MG63 (cell line): ENCODE measurements around the gene PSMF1. TPM values are rescaled to one million over a fixed set of nuclear protein-coding genes. Genes with fewer than 3 reads are reported as not detected.

Experiments
- DNase-seq: peaks from one replicate; pipeline ENCODE4 v3.0.0-alpha.2; 2020
- H3K27me3 ChIP-seq: fragments of 250-450 bp; sonication (Bioruptor Pico); 2 replicates; pipeline ENCODE4 v1.5.1; 2020; ENCODE audit warnings: mild to moderate bottlenecking, moderate library complexity
- H3K36me3 ChIP-seq: fragments of 250-450 bp; sonication (Bioruptor Pico); 2 replicates; pipeline ENCODE4 v1.5.1; 2020; ENCODE audit warnings: mild to moderate bottlenecking, moderate library complexity
- H3K4me3 ChIP-seq: fragments of 250-450 bp; sonication (Bioruptor Pico); 2 replicates; pipeline ENCODE4 v1.5.1; 2020; ENCODE audit warnings: mild to moderate bottlenecking, moderate library complexity
- H3K9me3 ChIP-seq: fragments of 250-450 bp; sonication (Bioruptor Pico); 2 replicates; pipeline ENCODE4 v1.5.1; 2020; ENCODE audit warnings: mild to moderate bottlenecking, moderate library complexity
- total RNA-seq: library from RNA; depleted of rRNA; stranded (reverse); fragments of >200 nt; shearing (Covaris generic); gene quantifications from 2 replicates; pipeline ENCODE4 v1.2.3, GENCODE V29; 2014; ENCODE audit warnings: low replicate concordance

PSMF1 gene
- total RNA-seq, 1 experiment from 2014 or later: 41.6 TPM

DNA sequence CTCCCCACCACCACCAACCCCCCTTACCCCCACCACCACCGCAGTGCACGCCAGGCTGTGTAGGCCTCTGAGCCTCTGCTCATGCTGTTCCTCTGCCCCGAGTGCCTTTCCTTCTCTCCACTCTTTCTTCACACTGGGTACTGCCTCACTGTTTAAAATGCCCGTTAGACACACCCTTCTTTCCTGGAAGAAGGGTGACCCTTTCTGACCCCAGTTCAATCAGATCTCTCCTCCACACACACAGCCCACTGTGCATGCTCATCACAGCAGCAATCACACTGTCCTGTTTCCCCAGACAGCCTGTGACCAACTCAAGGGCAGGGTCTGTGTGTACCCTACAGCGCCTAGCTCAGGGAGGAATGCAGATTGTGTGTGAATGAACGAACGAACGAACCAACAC lies 56.4 kb downstream of the PSMF1 start:
- Histone ChIP-seq H3K36me3 (no peaks in the 10 kb centered on the region; the same call in 1 of the 2 replicates), H3K4me3 (no peak overlapping the region), H3K9me3 (no peaks in the 10 kb centered on the region), H3K27me3 (no peaks in the 10 kb centered on the region)
- no peak for DNase-seq

DNA sequence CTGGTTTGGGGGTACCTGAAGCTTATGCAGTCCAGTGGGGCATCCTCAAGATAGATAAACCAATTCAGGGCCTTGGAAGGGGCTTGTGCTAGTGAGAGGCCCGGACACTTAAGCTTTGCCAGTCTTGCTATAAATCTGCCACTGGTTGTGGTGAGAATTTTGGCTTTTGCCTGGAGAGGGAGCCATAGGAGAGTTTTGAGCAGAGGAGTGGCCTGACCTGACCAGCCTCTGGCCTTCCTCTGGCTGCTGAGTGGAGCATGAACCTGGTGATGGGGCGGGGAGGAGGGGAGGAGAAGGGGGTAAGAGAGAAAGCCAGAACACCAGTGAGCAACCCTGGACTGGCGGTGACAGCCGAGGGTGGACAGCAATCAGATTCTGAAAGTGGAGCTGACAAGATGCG lies 59.3 kb downstream of the PSMF1 start:
- peak; percentile 5 for DNase-seq
- no peaks in the 10 kb centered on the region for H3K9me3 ChIP-seq
- no peaks in the 10 kb centered on the region for H3K36me3 ChIP-seq
- no peak overlapping the region for H3K4me3 ChIP-seq
- no peaks in the 10 kb centered on the region for H3K27me3 ChIP-seq

DNA sequence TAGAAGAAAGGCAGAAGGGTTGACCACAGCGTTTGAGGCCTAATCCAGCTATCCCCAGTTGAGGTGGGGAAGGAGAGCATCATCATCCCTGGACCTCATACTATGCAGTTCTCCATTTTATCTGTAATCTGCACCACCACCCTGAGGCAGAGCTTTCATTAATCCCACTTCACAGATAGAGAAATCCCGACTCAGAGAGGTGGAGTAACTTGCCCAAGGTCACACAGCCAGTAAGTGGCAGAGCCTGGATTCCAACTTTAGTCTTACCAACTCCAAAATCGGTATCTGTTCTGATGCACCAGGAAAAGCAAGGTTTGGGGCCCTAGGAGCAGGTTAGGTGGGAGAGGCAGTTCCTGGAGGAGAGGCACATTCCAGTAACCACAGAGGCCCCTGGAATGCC lies 59.7 kb downstream of the PSMF1 start:
- no peak overlapping the region for H3K4me3 ChIP-seq
- DNase-seq: no peak
- H3K9me3 ChIP-seq: no peaks in the 10 kb centered on the region
- no peaks in the 10 kb centered on the region for H3K27me3 ChIP-seq
- no peaks in the 10 kb centered on the region for H3K36me3 ChIP-seq

DNA sequence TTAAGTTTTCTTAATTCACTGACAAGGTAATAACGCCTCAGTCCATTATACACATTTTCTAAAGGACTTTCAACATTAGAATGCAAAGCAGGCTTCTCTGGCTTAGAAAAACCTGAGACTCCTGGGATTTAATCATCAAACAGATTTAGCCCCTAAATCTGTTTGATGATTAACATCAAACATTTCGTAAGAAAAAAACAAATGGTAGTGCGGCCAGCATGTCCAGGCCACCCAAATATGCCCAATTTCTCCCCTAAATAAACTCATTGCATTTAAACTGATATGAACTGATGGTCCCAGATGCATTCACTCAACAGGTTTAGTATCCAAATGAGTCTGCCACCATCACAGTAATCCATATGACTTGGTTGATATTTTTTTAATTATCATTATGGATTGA lies 60.2 kb downstream of the PSMF1 start:
- no peaks in the 10 kb centered on the region for H3K27me3 ChIP-seq
- DNase-seq: no peak
- no peaks in the 10 kb centered on the region for H3K36me3 ChIP-seq
- no peaks in the 10 kb centered on the region for H3K9me3 ChIP-seq
- no peak overlapping the region for H3K4me3 ChIP-seq

DNA sequence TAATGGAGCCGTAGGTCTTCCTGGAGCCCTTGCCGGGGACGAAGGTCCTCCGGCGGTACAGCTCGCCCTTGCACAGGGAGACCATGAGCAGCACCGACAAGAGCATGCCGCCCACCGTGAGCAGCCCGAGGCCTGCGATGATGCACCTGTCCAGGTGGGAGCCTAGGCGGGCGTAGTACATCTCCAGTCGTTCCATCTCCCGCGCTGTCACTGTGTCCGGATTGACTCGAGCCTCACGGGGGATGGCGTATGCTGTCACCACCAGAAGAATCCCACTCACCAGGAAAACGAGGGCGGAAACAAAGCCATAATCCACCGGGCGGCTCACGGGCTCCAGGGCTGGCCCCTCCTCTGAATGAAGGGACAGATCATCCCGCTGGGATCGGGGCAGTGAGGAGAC lies 62.5 kb downstream of the PSMF1 start:
- Histone ChIP-seq H3K36me3 (no peaks in the 10 kb centered on the region), H3K4me3 (no peak overlapping the region), H3K27me3 (peaks cover 3% of the 10 kb centered on the region; the same call in 1 of the 2 replicates), H3K9me3 (no peaks in the 10 kb centered on the region)
- DNase-seq: no peak

DNA sequence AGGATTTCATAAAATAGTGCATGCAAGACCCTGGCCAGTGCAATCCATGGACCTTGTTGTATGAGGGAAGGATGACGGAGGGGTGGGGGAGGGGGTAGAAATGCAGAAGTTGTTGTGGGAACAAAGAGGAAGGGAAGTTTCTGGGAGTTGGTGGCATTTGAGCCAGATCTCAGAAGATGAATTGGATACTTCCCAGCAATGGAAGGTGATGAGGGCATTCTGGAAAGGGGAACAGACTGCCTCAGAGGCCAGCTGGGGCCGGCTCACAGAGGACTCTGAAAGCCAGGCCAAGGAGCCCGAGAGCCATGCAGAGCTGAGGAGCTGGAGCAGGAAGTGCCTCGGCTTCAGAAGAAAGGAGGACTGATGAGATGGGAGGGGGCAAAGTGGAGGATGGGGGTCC lies 63.7 kb downstream of the PSMF1 start:
- DNase-seq: no peak
- H3K36me3 ChIP-seq: no peaks in the 10 kb centered on the region
- H3K9me3 ChIP-seq: no peaks in the 10 kb centered on the region
- H3K4me3 ChIP-seq: no peak overlapping the region
- H3K27me3 ChIP-seq: peaks cover 3% of the 10 kb centered on the region; the same call in 1 of the 2 replicates

DNA sequence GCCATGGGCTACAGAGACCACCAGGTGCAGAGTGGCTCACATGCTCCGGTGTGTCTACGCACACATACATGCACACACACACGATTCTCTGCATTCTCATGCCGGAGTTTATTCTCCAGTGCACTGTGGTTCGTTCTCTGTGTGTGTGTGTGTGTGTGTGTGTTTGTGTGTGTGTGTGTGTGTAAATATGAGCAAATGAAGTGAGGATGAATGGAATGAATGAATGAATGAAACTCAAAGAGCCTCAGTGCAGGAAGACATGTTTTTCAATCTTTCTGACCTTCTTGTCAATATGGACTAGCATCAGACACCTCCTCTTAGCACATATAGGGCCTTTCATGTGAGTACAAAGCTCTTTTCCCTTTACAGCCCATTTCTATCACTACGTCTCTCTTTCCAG lies 64.8 kb downstream of the PSMF1 start:
- H3K36me3 ChIP-seq: no peaks in the 10 kb centered on the region
- no peaks in the 10 kb centered on the region for H3K9me3 ChIP-seq
- H3K4me3 ChIP-seq: no peak overlapping the region
- peaks cover 3% of the 10 kb centered on the region; the same call in 1 of the 2 replicates for H3K27me3 ChIP-seq
- no peak for DNase-seq

DNA sequence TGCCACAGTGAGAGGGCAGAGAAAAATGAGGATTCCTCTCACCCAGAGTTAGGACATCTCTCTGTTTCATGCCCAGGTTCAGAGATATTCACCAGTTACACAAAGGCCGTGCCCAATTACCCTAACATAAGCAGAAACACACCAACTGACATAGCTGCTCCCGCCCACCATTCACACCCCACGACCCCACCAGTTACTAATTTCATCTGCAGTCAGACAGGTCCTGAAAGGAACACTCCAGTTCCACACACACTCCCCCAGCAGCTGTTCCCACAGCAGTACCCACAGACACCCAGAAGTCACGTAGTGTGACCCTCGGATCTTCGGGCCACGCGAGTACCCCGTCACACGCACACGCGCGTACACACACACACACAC lies 65.8 kb downstream of the PSMF1 start:
- peaks cover 5% of the 10 kb centered on the region for H3K27me3 ChIP-seq
- H3K4me3 ChIP-seq: no peak overlapping the region
- H3K9me3 ChIP-seq: no peaks in the 10 kb centered on the region

DNA sequence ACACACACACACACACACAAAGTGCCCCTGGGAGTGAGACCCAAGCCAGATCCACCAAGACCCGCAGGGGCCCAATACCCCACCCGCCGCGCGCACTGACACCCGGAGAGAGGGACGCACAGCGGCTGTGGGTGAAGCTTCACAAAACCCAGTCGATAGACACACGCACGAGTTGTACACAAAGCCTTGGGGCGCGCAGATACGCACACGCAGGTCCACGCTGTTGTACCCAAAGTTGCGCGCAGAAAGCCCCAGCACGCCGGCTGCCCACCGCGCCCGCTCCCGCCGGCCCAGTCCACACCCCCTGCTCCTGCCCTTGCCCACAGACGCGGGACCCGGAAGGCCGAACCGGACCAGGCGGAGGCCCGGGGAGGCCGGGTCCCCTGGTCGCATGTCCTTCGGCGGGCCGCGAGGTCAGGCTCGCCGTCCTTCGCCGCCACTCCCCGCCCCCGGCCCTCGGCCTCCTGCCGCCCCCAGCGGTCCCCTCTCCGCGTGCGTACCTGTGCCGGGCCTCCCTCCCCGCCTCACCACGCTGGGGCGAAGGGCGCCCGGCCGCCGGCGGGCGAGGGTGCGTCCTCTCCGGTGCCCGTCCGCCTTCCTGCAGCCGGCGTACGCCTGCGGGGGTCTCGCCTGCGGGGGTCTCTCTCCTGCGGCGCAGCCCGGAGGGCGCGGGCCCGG lies 66.4 kb downstream of the PSMF1 start, which contains the start of gene TMEM74B:
TMEM74B (minus strand) TSS at position 344 of the 678 bp plus-strand sequence. CDS start 1,180 bp downstream, outside the sequence.
- no peaks in the 10 kb centered on the region for H3K36me3 ChIP-seq
- peaks cover 7% of the 10 kb centered on the region for H3K27me3 ChIP-seq
- H3K4me3 ChIP-seq: no peak within 1 kb of the TSS
- no peaks in the 10 kb centered on the region for H3K9me3 ChIP-seq
- no peak for DNase-seq

More for the DNA sequence above, 65.8 kb downstream of the PSMF1 start:
- no peak for DNase-seq
- no peaks in the 10 kb centered on the region for H3K36me3 ChIP-seq

DNA sequence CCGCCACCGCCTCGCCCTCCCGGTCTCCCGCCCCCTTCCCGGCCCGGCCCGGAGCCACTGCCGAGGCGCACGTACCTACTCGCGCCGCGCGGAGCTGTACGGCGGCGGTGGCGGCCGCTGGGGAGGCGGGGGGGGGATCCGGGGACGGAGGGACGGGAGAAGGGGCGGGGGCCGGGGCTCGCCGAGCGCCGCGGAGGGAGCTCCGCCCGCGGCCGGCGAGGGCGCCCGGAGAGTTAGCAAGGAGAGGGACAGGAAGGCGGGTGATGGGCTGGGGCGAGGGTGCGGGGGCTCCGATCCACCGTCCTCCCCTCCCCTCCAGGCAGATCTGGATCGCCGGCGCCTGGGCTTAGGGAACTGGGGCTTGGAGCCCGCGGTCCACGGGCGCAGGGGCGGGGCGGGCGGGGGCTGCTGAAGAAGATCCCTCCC lies 66.9 kb downstream of the PSMF1 start:
- DNase-seq: peak; percentile 3
- H3K27me3 ChIP-seq: peaks cover 9% of the 10 kb centered on the region
- H3K36me3 ChIP-seq: no peaks in the 10 kb centered on the region
- no peaks in the 10 kb centered on the region for H3K9me3 ChIP-seq
- H3K4me3 ChIP-seq: no peak overlapping the region

DNA sequence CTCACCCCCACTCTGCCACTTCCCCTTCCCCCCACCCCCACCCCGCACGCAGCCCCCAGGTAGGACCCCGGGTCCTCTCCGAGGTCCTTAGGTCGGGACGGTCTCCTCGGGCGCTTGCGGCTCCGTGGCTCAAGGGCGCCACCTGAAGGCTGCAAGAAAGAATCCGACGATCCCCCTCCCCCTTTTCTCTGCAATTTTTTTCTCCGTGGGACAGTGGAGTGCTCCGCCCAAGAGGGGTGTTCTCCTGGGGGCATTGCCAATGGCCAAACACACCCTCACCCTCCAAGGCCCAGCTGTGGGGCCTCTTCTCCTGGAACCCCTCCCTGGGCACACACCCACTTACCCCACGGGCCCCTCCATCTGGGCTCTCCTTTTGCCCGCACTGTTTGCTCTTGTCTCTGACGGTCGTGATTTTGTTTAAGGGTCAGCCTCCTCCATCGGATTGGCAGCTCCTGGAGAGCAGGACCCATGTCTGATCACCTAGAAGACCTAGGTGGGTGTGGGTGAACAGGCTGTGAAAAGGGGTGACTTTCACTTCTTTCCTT lies 67.5 kb downstream of the PSMF1 start:
- peak; percentile 43 for DNase-seq
- peaks cover 9% of the 10 kb centered on the region for H3K27me3 ChIP-seq
- H3K9me3 ChIP-seq: no peaks in the 10 kb centered on the region
- no peak overlapping the region for H3K4me3 ChIP-seq
- H3K36me3 ChIP-seq: no peaks in the 10 kb centered on the region

DNA sequence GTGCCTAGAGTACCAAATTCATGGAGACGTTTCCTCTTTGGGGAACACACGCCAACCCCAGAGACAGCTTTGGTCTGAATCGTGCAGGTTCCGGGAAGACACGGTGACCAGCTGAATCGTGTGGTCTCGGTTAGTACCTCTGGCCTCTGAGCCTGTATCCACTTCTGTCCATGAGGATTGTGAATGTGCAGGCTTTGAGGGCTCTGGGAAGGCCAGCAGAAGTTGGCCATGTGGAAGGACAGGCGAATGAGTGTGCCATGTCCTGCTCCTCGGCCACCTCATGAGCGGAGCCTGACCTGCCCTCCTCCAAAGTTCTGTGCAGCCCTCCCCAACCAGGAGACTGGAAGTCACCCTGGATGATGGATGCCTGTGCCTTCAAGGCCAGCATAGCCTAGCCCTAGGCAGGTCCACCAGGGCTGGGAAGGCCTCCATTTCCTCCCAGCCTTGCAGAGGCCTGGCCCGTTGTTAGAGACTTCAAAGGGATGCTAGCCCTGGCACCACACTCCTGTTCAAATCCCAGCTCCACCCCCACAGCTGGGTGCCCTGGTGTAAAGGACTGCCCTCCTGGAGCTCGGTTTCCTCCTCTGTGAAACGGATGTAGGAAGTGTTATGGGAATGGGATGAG lies 68.1 kb downstream of the PSMF1 start:
- H3K36me3 ChIP-seq: no peaks in the 10 kb centered on the region
- H3K4me3 ChIP-seq: no peak overlapping the region
- peaks cover 9% of the 10 kb centered on the region for H3K27me3 ChIP-seq
- H3K9me3 ChIP-seq: no peaks in the 10 kb centered on the region
- no peak for DNase-seq

DNA sequence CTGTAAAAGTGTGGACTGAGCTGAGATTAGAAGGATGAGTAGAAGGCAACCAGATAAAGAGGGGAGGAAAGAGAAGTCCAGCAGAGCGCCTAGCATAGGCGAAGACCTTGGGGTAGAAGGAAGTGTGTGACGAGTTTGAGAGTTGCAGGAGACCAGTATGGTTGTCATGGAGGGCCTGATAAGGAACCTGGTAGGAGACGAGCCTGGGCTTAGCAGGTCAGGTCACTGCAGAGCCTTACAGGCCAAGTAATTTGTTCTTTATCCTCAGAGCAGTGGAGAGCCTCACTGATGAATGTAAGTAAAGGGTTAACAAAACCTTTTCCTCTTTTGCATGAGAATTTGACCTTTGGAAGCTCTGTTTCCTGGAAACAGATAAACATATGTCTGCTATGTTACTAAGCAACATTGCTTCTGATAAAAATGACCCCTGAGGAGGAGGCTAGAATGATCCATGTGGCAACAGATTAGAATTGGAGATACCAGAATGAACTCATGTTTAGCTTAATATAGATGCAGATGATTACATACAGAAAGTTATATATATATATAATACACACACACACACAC lies 69.3 kb downstream of the PSMF1 start:
- Histone ChIP-seq H3K27me3 (peaks cover 9% of the 10 kb centered on the region), H3K4me3 (no peak overlapping the region), H3K9me3 (no peaks in the 10 kb centered on the region), H3K36me3 (no peaks in the 10 kb centered on the region)
- no peak for DNase-seq

DNA sequence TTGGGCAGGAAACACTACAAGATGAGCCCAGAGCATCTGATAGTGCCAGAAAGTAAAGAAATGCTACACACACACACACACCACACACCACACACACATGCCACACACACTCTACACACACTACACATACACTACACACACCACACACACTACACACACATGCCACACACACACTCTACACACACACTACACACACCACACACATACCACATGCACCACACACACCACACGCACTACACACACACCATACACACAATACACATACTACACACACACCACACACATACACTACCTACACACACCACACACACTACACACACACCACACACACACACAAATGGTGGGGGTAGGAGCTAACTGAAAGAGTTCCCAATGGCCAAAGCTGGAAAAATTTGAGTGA lies 69.9 kb downstream of the PSMF1 start:
- Histone ChIP-seq H3K36me3 (no peaks in the 10 kb centered on the region), H3K4me3 (no peak overlapping the region), H3K27me3 (peaks cover 9% of the 10 kb centered on the region), H3K9me3 (no peaks in the 10 kb centered on the region)
- no peak for DNase-seq

DNA sequence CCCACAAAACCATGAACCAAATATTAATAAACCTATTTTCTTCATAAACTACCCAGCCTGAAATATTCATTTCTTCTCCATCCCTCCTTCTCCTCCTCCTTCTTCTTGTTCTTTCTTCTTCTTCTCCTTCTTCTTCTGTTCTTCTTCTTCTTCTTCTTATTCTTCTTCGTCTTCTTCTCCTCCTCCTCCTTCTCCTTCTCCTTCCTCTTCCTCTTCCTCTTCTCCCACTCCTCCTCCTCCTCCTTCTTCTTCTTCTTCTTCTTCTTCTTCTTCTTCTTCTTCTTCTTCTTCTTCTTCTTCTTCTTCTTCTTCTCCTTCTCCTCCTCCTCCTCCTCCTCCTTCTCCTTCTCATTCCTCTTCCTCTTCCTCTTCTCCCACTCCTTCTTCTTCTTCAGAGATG lies 71.4 kb downstream of the PSMF1 start:
- Histone ChIP-seq H3K9me3 (no peaks in the 10 kb centered on the region), H3K27me3 (peaks cover 6% of the 10 kb centered on the region), H3K36me3 (no peaks in the 10 kb centered on the region), H3K4me3 (no peak overlapping the region)
- DNase-seq: no peak

DNA sequence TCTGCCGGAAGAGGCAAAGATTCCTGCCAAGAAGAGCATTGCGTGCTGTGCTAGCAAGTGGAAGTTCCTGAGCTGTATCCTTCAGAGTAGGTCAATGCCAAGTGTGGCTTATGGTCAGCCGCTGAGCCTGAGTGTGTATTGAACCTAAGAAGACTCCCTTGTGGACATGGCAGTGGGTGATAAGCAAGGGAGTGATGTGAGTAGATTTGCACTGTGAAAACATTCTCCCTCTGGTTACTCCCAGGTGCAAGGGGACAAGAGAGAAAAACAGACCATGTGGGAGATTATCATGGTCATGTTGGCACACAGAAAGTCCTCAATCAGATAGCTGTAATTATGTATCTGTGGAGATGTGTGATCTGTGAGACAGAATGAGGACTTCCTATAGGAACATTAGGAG lies 72.4 kb downstream of the PSMF1 start:
- peaks cover 6% of the 10 kb centered on the region for H3K27me3 ChIP-seq
- no peak overlapping the region for H3K4me3 ChIP-seq
- DNase-seq: peak; percentile 39
- H3K9me3 ChIP-seq: no peaks in the 10 kb centered on the region
- H3K36me3 ChIP-seq: no peaks in the 10 kb centered on the region

DNA sequence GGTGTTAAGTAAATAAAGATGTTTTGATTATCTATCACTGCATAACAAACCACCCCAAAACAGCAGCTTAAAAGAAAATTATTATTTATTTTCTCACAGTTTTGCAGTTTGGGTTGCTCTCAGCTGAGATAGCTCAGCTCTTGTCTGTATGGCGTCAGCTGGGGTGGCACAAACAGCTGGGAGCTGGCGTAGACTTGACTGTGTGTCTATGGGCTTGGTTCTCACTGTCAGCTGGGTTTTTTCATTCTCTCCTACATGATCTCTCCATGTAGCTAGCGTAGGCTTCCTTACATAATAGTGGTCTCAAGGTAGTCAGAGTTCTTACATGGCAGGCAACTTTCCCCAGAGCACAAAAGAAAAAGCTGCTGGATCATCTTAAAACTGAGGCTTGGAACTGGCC lies 72.9 kb downstream of the PSMF1 start:
- H3K36me3 ChIP-seq: no peaks in the 10 kb centered on the region
- no peak overlapping the region for H3K4me3 ChIP-seq
- no peak for DNase-seq
- H3K27me3 ChIP-seq: peaks cover 6% of the 10 kb centered on the region
- no peaks in the 10 kb centered on the region for H3K9me3 ChIP-seq
